Measurements from ENCODE around the gene SSH2.
"Not testable (repeated sequence)": the region's sequence is repeated elsewhere in the genome, so short reads cannot be mapped to it uniquely, and the experiment has no call there.

Gene SSH2

DNA sequence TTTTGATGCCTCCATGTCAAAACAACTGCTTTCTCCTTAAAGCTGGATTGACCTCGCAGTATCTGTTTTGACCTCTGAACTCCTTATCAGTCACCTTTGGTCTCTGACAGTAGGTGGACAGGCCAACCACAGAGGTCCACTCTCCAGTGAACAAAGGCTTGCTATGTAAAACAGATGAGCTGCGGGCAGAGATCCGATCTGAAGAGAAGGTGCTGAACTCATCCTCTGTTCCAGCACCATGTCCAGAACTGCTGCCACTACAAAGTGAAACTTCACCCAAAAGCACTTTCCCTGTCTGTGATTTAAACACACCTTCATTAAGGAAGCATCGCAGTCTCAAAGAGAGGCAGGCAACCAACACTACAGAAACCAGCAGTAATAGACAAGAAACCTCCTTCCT is 190.0 kb downstream of the SSH2 start:
- no peak for DNase-seq (ENCODE audit: low spot score)

DNA sequence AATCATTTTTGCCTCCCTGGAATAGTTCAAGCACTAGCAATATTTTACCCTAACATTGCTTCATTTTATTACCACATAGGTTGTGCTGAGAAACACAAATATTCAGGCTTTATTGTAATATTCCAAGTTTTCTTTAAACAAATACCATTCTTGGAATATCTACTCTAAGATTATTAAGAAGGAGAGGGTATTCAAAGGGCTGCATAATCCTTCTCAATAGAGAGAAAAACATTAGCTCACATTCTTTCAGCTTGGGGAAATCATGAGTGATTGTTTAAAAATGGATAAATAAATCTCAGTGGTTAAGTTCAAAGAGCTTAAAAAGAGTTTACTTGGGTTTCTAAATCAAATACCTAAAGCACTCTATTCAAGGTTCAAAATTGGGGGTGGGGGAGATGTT is 195.4 kb downstream of the SSH2 start:
- no peak for DNase-seq (ENCODE audit: low spot score)

- no peak for DNase-seq (ENCODE audit: low spot score)
Measured at GRCh38 chr17:29733166-29733565, 196.9 kb downstream of the SSH2 start.

GRCh38 chr17:29732613-29733012 is 197.4 kb downstream of the SSH2 start:
- DNase-seq (ENCODE audit: low spot score): no peak

DNA sequence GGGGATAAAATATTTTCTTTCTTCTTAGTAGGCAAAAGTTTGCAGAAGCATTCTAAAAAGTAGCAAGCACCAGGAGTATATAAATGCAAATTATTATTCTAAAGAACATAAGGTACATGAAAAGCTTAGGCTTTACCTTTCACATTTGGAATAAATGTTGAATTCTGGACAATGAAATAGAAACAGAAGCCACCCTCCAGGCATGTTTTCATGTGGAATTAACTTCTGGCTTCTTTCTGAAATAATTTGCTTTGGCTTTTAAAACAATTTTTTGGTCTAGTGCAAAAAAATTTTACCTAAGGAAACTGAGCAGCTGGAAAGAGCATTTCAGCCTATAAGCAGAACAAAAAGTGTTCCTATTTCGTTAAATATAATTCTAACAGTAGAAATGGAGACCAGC is 197.8 kb downstream of the SSH2 start:
- no peak for DNase-seq (ENCODE audit: low spot score)

GRCh38 chr17:29731589-29731929 is 198.5 kb downstream of the SSH2 start:
- DNase-seq (ENCODE audit: low spot score): no peak

DNA sequence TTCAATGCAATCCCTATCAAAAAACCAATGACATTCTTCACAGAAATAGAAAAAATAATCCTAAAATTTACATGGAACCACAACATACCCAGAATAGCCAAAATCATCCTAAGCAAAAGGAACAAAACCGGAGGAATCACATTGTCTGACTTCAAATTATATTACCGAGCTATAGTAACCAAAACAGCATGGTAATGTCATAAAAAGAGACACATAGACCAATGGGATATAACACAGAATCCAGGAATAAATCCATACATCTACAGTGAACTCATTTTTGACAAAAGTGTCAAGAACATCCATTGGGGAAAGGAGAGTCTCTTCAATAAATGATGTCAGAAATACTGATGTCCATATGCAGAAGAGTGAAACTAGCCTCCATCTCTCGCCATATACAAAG is 201.5 kb downstream of the SSH2 start:
- DNase-seq (ENCODE audit: low spot score): no peak

GRCh38 chr17:29726715-29727252 is 203.2 kb downstream of the SSH2 start:
- DNase-seq (ENCODE audit: low spot score): no peak

DNA sequence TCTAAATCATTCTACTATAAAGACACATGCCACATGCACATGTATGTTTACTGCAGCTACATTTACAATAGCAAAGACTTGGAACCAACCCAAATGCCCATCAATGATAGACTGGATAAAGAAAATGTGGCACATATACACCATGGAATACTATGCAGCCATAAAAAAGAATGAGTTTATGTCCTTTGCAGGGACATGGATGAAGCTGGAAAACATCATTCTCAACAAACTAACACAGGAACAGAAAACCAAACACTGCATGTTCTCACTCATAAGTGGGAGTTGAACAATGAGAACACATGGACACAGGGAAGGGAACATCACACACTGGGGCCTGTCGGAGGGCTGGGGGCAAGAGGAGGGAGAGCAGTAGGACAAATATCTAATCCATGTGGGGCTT is 204.6 kb downstream of the SSH2 start:
- not testable (repeated sequence) for DNase-seq (ENCODE audit: low spot score)

- DNase-seq (ENCODE audit: low spot score): no peak
Measured at GRCh38 chr17:29723278-29724047, 206.6 kb downstream of the SSH2 start.

GRCh38 chr17:29722411-29723198 is 207.4 kb downstream of the SSH2 start:
- no peak for DNase-seq (ENCODE audit: low spot score)

GRCh38 chr17:29720551-29720950 is 209.5 kb downstream of the SSH2 start:
- no peak for DNase-seq (ENCODE audit: low spot score)

DNA sequence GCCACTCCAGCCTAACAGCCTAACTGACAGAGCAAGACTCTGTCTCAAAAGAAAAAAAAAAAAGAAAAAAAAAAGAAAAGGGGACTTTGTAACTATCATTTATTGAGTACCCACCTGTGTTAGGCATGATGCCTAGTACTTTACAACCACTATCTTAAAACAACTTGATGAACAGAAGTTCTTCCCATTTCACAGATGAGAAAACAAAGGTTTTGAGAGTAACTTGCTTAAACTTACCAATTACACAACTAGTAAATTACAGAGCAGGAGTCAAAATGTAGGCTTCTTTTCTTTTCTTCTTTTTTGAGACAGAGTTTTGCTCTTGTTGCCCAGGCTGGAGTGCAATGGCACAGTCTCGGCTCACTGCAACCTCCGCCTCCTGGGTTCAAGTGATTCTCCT is 210.6 kb downstream of the SSH2 start:
- no peak for DNase-seq (ENCODE audit: low spot score)

DNA sequence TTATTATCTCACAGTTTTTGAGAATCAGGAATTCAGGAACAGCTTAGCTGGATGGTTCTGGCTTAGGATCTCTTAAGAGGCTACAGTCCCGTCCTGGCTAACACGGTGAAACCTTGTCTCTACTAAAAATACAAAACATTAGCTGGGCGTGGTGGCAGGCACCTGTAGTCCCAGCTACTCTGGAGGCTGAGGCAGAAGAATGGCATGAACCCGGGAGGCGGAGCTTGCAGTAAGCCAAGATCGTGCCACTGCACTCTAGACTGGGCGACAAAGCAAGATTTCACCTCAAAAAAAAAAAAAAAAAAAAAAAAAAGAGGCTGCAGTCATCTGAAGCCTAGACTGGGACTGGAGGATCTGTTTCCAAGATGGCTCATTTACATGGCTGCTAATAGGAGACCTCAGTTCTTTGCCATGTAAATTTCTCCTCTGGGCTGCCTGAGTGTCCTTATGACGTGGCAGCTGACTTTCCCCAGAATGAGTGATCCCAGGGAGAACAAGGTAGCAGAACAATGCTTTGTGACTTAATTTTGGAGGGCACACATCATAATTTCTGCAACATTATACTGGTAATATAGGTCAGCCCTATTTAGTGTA is 211.5 kb downstream of the SSH2 start:
- DNase-seq (ENCODE audit: low spot score): no peak

DNA sequence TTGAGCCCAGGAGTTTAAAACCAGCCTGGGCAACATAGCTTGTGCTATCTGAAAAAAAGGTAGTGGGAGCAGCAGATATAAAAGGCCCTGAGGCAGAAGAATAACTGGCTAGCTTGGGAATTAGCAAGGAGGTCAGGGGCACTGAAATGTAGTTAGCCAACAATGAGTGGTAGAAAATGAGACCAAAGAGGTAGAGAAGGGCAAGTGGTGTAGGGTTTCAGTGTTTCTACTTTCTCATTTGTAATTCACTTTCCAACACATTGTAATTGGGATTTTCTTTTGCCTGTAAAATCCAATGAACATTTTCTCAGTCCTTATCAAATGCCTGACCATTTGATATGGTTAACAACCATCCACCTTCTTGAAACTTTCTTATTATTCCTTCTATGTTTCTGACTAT is 212.2 kb downstream of the SSH2 start:
- DNase-seq (ENCODE audit: low spot score): no peak

DNA sequence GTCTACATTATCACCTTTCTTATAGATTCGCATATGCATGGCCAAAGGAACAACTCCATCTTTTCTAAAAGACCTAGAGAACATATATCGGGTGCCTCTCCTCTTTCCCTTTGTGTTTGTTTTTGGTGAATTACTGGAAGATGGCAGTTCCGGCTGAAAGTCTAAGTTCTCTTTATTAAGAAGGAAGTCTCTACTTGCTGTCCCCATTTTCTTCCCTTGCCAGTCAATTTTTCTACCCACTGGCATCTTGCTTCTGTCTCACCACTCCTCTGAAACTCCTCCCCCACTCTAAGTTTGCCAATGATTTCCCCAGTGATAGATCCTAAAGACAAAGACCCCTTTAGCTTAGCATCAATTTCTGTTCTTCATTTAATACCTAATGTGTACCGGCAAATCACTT is 213.5 kb downstream of the SSH2 start:
- no peak for DNase-seq (ENCODE audit: low spot score)

DNA sequence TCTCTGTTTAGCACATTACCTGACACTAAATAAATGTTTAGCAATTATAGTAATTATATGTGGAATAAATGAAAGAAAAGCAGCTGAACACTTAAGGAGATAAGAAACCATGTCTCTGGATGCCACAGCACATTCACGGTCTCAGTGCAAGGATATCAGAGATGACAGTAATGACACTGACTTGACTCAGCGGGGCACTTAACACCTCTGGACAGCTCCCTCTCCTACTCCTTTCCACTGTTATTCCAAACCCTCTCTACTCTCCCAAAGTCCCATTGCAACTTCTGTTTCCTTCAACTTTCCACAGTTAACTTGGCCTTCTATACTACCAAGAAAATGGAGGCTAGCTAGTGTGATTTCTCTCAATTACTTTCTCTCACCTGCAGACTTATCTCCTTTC is 214.3 kb downstream of the SSH2 start:
- DNase-seq (ENCODE audit: low spot score): no peak

DNA sequence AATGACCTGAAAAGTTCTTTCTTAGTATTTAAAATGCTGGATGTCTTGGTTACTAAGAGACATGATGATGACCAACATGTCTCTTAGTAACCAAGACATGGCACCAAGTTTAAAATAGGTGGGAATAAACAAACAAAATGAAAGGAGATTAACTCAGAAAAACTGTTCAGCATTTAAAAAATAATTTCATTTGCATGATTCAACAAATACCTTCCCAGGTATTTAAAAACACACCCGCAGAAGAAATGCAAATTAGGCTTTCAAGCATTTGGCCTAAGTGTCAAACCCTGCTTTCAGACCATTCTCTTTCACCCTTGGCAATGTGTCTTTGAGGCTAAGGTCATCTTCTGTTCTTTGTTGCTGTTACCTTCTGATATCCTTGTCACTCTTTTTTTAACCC is 215.9 kb downstream of the SSH2 start:
- DNase-seq (ENCODE audit: low spot score): no peak

DNA sequence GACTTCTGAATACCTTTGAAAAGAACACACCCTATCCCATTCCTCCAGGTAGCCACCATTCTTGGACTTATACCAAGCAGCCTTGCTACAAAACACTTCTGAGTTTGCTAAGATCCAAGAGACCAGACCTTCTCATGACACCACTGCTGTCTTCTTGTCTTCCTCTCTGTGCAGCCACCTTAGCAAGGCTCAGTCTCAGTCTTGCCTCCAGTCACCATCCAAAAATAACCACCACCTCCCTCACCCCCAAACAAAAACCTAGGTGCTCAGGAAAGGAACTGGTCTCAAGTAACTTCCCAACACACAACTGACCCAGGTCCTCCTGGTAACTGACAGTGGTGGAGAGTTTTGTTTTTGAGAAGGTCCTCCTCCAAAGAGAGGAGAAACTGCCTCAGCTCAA is 216.4 kb downstream of the SSH2 start:
- no peak for DNase-seq (ENCODE audit: low spot score)

- DNase-seq (ENCODE audit: low spot score): no peak
Measured at GRCh38 chr17:29711588-29712385, 218.2 kb downstream of the SSH2 start.

DNA sequence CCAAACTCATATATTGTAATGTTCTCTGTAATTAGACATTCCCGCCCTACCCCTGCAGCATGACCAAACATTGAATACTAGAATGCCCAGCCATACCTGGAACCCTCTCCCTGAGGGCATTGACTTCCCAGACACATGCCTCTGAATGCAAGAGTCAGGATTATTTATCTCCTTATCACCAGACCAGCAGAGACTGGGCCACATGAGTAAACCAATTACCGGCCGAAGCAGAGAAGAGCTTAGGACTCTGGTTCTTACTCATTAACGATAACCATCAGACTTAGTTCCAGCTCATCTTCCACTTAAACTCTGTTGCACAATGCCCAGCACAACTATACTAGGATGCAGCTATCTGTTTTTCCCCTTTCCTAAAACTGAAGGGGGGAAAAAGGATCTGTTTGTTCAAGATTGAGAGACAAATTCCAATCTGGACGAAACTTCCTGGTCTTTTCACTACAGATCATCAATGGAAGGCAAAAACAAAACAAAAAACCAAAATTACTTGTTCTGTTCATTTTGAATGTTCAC is 219.1 kb downstream of the SSH2 start:
- DNase-seq (ENCODE audit: low spot score): peak; percentile 19

DNA sequence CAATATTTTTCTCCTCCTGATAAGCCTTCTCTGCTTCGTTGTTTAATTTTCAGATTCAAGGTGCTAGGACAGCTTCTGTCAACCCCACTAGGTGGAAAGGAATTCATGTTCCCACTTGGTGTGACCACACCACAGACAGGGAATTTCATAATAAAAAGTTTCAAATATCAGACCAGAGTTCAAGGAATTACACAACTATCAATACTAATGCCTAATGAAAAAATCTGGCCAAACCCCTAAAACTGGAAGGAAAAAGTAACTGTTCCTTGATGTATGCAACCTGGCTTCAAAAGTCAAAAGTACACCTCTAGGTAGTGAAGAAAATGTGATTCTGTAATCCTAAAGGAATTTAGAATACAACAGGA is 219.5 kb downstream of the SSH2 start:
- no peak for DNase-seq (ENCODE audit: low spot score)
